ENCODE measurements around the gene ZNF436. TPM values are rescaled to one million over a fixed set of nuclear protein-coding genes. Genes with fewer than 3 reads are reported as not detected.

ZNF436 gene
- 10 to 100 TPM in 2 of 5 experiments, 1 to 10 TPM in 3; 4.5 to 11.7 (median 6.7) TPM for total RNA-seq
- polyA plus RNA-seq: 1 to 10 TPM; 2.9 to 3.9 TPM
- 15.3 reads per million, percentile 45 among the genes with 10 or more reads in this experiment for total RNA-seq

DNA sequence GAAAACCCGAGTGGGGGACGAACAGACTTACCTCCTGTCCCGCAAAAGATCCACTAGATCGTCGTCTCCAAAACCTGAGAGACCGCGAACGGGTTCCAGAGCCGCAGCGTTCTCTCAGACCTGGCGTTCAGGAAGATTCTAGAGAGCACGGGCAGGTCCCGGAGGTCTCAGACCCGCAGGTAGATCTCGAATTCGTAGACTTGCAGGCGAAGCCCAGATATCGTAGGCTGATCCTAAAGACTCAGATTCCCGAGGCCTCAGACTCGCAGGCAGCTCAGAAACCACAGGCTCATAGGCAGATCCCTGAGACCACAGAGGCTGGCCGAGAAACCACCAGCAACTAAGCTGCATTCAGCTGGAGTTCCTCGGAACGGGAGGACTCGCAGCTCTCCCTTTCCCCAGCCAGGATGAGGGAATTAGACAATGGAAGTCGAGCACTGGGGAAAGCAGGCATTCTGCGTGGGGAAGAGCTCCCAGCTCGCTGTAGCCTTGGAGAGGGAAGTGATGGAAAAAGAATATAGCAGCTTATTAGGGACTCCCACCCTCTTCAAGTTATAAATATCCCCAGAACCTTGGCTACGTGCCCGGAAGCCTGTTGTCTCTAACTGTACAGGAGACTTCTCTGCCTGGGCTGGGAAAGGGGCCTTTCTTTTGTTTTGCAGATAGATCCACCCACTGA, at the start of gene ZNF436:
Gene ZNF436, minus strand, starts transcription at position 502 of the 679 bp plus-strand sequence. CDS start 1,831 bp downstream, outside the sequence.
- H3K4me1 ChIP-seq (ENCODE audit: control insufficient read depth in 2 of 2, insufficient read depth in 2 of 2, low read length in 2 of 2): peaks cover 6 to 8% of the 10 kb centered on the region in 2 donors
- Mint-ChIP-seq H3K4me1 (peaks cover 27 to 41% (median 36%) of the 10 kb centered on the region in 7 donors), H3K27me3 (no peaks in the 10 kb centered on the region), H3K27ac (peak within 1 kb of the TSS; percentile 93 to 99 (median 97)), H3K9me3 (peaks cover 0 to 9% (median 0%) of the 10 kb centered on the region in 11 donors), H3K36me3 (peaks cover 0 to 31% (median 9%) of the 10 kb centered on the region in 5 donors), H3K4me3 (peak within 1 kb of the TSS; percentile 87 to 100 (median 97))
- ChIA-PET POLR2A (interaction anchor here (0.6 to 3.8 kb wide), 2 partner anchors 25 to 29 kb away, joined by 3 to 62 read pairs; partner anchors contain the start of gene HNRNPR), CTCF (no interaction called here)
- no peaks in the 10 kb centered on the region for H3K9me3 ChIP-seq (ENCODE audit: control insufficient read depth in 2 of 3, low read length in 3 of 3)
- H3K4me3 ChIP-seq (ENCODE audit: low read length): peak within 1 kb of the TSS; percentile 100
- ATAC-seq (no peak), DNase-seq (peak; percentile 18 to 68 (median 48))
- H3K36me3 ChIP-seq (ENCODE audit: control insufficient read depth in 2 of 3, insufficient read depth in 3 of 3, low read length in 3 of 3): peaks cover 0 to 10% (median 0%) of the 10 kb centered on the region in 3 experiments
- intact Hi-C loops (cut with micrococcal nuclease): loop anchor here (1.0 to 10.0 kb wide), 11 partner anchors 35 to 1587 kb away; partner anchors contain the start of genes E2F2 (in 2 of the 2), ELOA (in 1 of the 2), LUZP1 (in 1 of the 2) and RPL11 (in 1 of the 2)
- H3K27me3 ChIP-seq (ENCODE audit: control insufficient read depth in 2 of 2, insufficient read depth in 2 of 2, low read length in 2 of 2): no peaks in the 10 kb centered on the region
- H3K27ac ChIP-seq (ENCODE audit: low read depth, low read length): peak within 1 kb of the TSS; percentile 91

DNA sequence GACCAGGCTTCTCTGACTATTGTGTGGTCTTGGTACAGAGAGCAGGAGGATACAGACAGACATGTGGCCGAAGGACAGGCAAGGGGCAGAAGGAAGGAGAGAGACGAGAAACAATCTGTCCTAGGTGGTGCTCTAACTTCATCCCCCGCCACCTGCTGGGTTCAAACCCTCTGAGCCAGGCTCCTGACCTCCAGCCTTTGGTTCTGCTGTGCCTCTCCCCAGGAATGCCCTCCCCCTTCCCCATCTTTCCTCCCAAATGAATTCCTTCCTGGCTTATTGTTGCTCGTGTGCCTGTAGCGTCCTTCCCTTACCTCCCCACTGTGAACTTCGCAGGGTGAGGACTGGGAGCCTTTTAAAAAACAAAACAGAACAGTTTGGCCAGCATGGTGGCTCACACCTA, 49.5 kb upstream of the ZNF436 start:
- H3K4me3 ChIP-seq (ENCODE audit: low read length): no peak overlapping the region
- H3K4me3 Mint-ChIP-seq: no peak overlapping the region
- intact Hi-C loops (cut with micrococcal nuclease): no loop called here
- H3K27me3 ChIP-seq (ENCODE audit: control insufficient read depth in 2 of 2, insufficient read depth in 2 of 2, low read length in 2 of 2): no peaks in the 10 kb centered on the region
- no peaks in the 10 kb centered on the region for H3K9me3 ChIP-seq (ENCODE audit: control insufficient read depth in 2 of 3, low read length in 3 of 3)
- no peak overlapping the region for H3K27ac ChIP-seq (ENCODE audit: low read depth, low read length)
- H3K36me3 Mint-ChIP-seq: peaks cover 0 to 14% (median 4%) of the 10 kb centered on the region in 5 donors
- peaks cover 10 to 20% of the 10 kb centered on the region in 2 donors for H3K4me1 ChIP-seq (ENCODE audit: control insufficient read depth in 2 of 2, insufficient read depth in 2 of 2, low read length in 2 of 2)
- peaks cover 12 to 36% (median 34%) of the 10 kb centered on the region in 7 donors for H3K4me1 Mint-ChIP-seq
- ATAC-seq (no peak), DNase-seq (no peak)
- H3K27ac Mint-ChIP-seq: no peak overlapping the region
- ChIA-PET POLR2A (no interaction called here), CTCF (no interaction called here)
- peaks cover 0 to 8% (median 0%) of the 10 kb centered on the region in 5 donors for H3K27me3 Mint-ChIP-seq
- H3K36me3 ChIP-seq (ENCODE audit: control insufficient read depth in 2 of 3, insufficient read depth in 3 of 3, low read length in 3 of 3): peaks cover 0 to 25% (median 0%) of the 10 kb centered on the region in 3 experiments
- no peaks in the 10 kb centered on the region for H3K9me3 Mint-ChIP-seq

GRCh38 chr1:23417570-23417969, 47.9 kb upstream of the ZNF436 start:
- ChIA-PET CTCF (no interaction called here), POLR2A (no interaction called here)
- Histone ChIP-seq H3K27ac (ENCODE audit: low read depth, low read length) (no peak overlapping the region), H3K27me3 (ENCODE audit: control insufficient read depth in 2 of 2, insufficient read depth in 2 of 2, low read length in 2 of 2) (no peaks in the 10 kb centered on the region), H3K36me3 (ENCODE audit: control insufficient read depth in 2 of 3, insufficient read depth in 3 of 3, low read length in 3 of 3) (peaks cover 0 to 22% (median 0%) of the 10 kb centered on the region in 3 experiments), H3K4me3 (ENCODE audit: low read length) (no peak overlapping the region), H3K9me3 (ENCODE audit: control insufficient read depth in 2 of 3, low read length in 3 of 3) (no peaks in the 10 kb centered on the region), H3K4me1 (ENCODE audit: control insufficient read depth in 2 of 2, insufficient read depth in 2 of 2, low read length in 2 of 2) (peaks cover 6 to 9% of the 10 kb centered on the region in 2 donors)
- DNase-seq (no peak), ATAC-seq (no peak)
- Mint-ChIP-seq H3K27me3 (no peaks in the 10 kb centered on the region), H3K27ac (peak overlapping the region in 1 of 9 donors; percentile 36), H3K36me3 (peaks cover 0 to 14% (median 4%) of the 10 kb centered on the region in 5 donors), H3K9me3 (no peaks in the 10 kb centered on the region), H3K4me1 (peaks cover 9 to 26% (median 22%) of the 10 kb centered on the region in 7 donors), H3K4me3 (no peak overlapping the region)
- intact Hi-C loops (cut with micrococcal nuclease): no loop called here

GRCh38 chr1:23416964-23417363, 47.3 kb upstream of the ZNF436 start:
- no peaks in the 10 kb centered on the region for H3K27me3 ChIP-seq (ENCODE audit: control insufficient read depth in 2 of 2, insufficient read depth in 2 of 2, low read length in 2 of 2)
- no peak overlapping the region for H3K4me3 Mint-ChIP-seq
- H3K4me3 ChIP-seq (ENCODE audit: low read length): no peak overlapping the region
- peaks cover 0 to 13% (median 2%) of the 10 kb centered on the region in 5 donors for H3K36me3 Mint-ChIP-seq
- no peaks in the 10 kb centered on the region for H3K27me3 Mint-ChIP-seq
- CTCF ChIA-PET: no interaction called here
- no peaks in the 10 kb centered on the region for H3K9me3 Mint-ChIP-seq
- DNase-seq (no peak), ATAC-seq (no peak)
- no peak overlapping the region for H3K27ac ChIP-seq (ENCODE audit: low read depth, low read length)
- intact Hi-C loops (cut with micrococcal nuclease): no loop called here
- peak overlapping the region in 1 of 9 donors; percentile 9 for H3K27ac Mint-ChIP-seq
- H3K4me1 Mint-ChIP-seq: peaks cover 3 to 20% (median 16%) of the 10 kb centered on the region in 7 donors
- peaks cover 1 to 4% of the 10 kb centered on the region in 2 donors for H3K4me1 ChIP-seq (ENCODE audit: control insufficient read depth in 2 of 2, insufficient read depth in 2 of 2, low read length in 2 of 2)
- no peaks in the 10 kb centered on the region for H3K9me3 ChIP-seq (ENCODE audit: control insufficient read depth in 2 of 3, low read length in 3 of 3)
- H3K36me3 ChIP-seq (ENCODE audit: control insufficient read depth in 2 of 3, insufficient read depth in 3 of 3, low read length in 3 of 3): peaks cover 0 to 22% (median 0%) of the 10 kb centered on the region in 3 experiments
- POLR2A ChIA-PET: no interaction called here

DNA sequence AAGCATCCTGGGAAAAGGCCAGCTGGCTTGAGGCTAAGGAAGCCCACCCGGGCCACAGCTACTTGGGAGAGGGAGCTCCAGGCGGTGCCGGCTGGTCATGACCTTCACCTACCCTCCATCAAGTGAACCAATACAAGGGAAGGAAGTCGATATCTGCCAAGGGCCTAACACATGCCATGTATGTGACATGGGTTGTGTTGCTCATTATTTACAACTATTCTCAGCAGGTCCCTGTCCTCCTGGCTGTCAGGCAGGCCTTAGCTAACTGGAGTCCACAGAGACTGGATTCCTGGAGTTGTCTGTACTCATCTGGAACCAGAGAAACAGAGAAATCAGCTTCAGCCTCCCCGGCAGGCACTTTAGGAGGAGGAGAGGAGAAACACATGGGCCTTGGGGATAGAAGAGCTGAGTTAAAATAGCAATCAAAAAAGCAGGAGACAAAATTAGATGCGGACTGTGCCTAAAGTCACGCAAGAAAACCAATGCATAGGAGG, 39.2 kb upstream of the ZNF436 start:
- peaks cover 4 to 7% (median 7%) of the 10 kb centered on the region in 7 donors for H3K4me1 Mint-ChIP-seq
- no peak overlapping the region for H3K4me3 ChIP-seq (ENCODE audit: low read length)
- no peaks in the 10 kb centered on the region for H3K9me3 ChIP-seq (ENCODE audit: control insufficient read depth in 2 of 3, low read length in 3 of 3)
- no peak for ATAC-seq
- no peaks in the 10 kb centered on the region for H3K9me3 Mint-ChIP-seq
- no peak overlapping the region for H3K4me3 Mint-ChIP-seq
- no peak overlapping the region for H3K27ac ChIP-seq (ENCODE audit: low read depth, low read length)
- H3K36me3 Mint-ChIP-seq: peaks cover 0 to 10% (median 3%) of the 10 kb centered on the region in 5 donors
- H3K27ac Mint-ChIP-seq: no peak overlapping the region
- intact Hi-C loops (cut with micrococcal nuclease): loop anchor here in 1 of 2 donors (10.0 kb wide), 1 partner anchor 314 kb away; no protein-coding TSS in a partner anchor
- CTCF ChIA-PET: interaction anchor here (0.5 kb wide), 1 partner anchor 12 kb away, joined by 7 read pairs; no protein-coding TSS in a partner anchor
- H3K27me3 ChIP-seq (ENCODE audit: control insufficient read depth in 2 of 2, insufficient read depth in 2 of 2, low read length in 2 of 2): no peaks in the 10 kb centered on the region
- H3K27me3 Mint-ChIP-seq: no peaks in the 10 kb centered on the region
- peaks cover 0 to 37% (median 4%) of the 10 kb centered on the region in 3 experiments for H3K36me3 ChIP-seq (ENCODE audit: control insufficient read depth in 2 of 3, insufficient read depth in 3 of 3, low read length in 3 of 3)
- DNase-seq: no peak
- H3K4me1 ChIP-seq (ENCODE audit: control insufficient read depth in 2 of 2, insufficient read depth in 2 of 2, low read length in 2 of 2): peaks cover 4 to 5% of the 10 kb centered on the region in 2 donors
- POLR2A ChIA-PET: interaction anchor here (1.2 kb wide), 1 partner anchor 13 kb away, joined by 3 read pairs; no protein-coding TSS in a partner anchor

- H3K4me3 ChIP-seq (ENCODE audit: low read length): no peak overlapping the region
- no peaks in the 10 kb centered on the region for H3K9me3 ChIP-seq (ENCODE audit: control insufficient read depth in 2 of 3, low read length in 3 of 3)
- ATAC-seq (no peak), DNase-seq (no peak)
- peaks cover 0 to 47% (median 4%) of the 10 kb centered on the region in 3 experiments for H3K36me3 ChIP-seq (ENCODE audit: control insufficient read depth in 2 of 3, insufficient read depth in 3 of 3, low read length in 3 of 3)
- no peaks in the 10 kb centered on the region for H3K27me3 ChIP-seq (ENCODE audit: control insufficient read depth in 2 of 2, insufficient read depth in 2 of 2, low read length in 2 of 2)
- H3K4me1 ChIP-seq (ENCODE audit: control insufficient read depth in 2 of 2, insufficient read depth in 2 of 2, low read length in 2 of 2): peaks cover 4 to 9% of the 10 kb centered on the region in 2 donors
- H3K27ac ChIP-seq (ENCODE audit: low read depth, low read length): no peak overlapping the region
- intact Hi-C loops (cut with micrococcal nuclease): loop anchor here in 1 of 2 donors (10.0 kb wide), 1 partner anchor 312 kb away; no protein-coding TSS in a partner anchor
- Mint-ChIP-seq H3K4me1 (peaks cover 10 to 14% (median 12%) of the 10 kb centered on the region in 7 donors), H3K36me3 (peaks cover 0 to 15% (median 7%) of the 10 kb centered on the region in 5 donors), H3K9me3 (no peaks in the 10 kb centered on the region), H3K27ac (no peak overlapping the region), H3K27me3 (no peaks in the 10 kb centered on the region), H3K4me3 (no peak overlapping the region)
- ChIA-PET CTCF (no interaction called here), POLR2A (interaction anchor here (0.5 to 1.1 kb wide), 2 partner anchors 15 to 956 kb away, joined by 3 to 4 read pairs; no protein-coding TSS in a partner anchor)
Measured at GRCh38 chr1:23407016-23407630, 37.5 kb upstream of the ZNF436 start.
